NCI-H146 treated with DMSO at 0.1 percent for 48 hours (cell line): Measurements from ENCODE around the gene DIPK1B.
"Not testable (repeated sequence)": the region's sequence is repeated elsewhere in the genome, so short reads cannot be mapped to it uniquely, and the experiment has no call there.

ENCODE experiments used
- DNase-seq: peaks from one replicate; lab custom pipeline; 2025; ENCODE audit not compliant: unreplicated experiment; lab: John Stamatoyannopoulos, UW

The DIPK1B gene

GRCh38 chr9:136697821-136698526 is 14.4 kb upstream of the DIPK1B start:
- DNase-seq, result no peak

DNA sequence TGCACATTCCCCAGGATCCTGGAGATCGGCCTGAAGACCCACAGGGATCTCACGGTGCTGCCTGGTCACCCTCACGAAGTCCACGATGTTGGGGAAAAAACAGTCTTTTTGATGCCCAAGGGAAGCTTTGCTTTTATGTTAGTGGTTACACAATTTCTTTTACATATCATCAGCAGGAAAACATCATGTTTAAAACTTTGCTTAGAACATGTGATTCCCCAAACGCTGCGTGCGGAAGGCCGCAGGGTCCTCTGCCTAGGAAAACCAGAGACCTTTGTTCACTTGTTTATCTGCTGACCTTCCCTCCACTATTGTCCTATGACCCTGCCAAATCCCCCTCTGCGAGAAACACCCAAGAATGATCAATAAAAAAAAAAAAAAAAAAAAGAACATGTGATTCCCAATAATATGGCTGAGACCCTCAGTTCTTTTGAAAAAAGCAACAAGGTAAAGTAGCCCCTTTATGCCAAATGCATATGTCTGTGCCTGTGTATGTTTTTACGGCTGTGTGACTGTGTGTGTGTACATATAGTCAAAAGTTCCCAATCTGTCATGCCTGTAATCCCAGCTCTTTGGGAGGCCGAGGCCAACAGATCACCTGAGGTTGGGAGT is 13.6 kb upstream of the DIPK1B start:
- no peak for DNase-seq

DNA sequence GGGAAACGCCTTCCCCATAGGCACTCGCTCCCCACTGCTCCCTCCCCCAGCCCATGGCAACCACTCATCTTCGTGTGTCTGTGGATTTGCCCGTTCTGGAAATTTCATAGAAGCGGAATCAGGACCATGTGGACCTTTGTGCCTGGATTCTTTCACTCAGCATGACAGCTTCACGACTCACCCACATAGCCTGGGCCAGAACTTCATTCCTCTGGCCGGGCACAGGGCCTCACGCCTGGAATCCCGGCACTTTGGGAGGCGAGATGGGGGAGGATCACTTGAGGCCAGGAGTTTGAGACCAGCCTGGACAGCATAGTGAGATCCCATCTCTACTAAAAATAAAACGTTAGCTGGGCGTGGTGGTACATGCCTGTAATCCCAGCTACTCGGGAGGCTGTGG is 12.1 kb upstream of the DIPK1B start:
- no peak for DNase-seq

GRCh38 chr9:136700959-136701667 is 11.3 kb upstream of the DIPK1B start:
- no peak for DNase-seq

GRCh38 chr9:136701668-136702053 is 10.7 kb upstream of the DIPK1B start:
- DNase-seq, result no peak

GRCh38 chr9:136703276-136703860 is 9.0 kb upstream of the DIPK1B start:
- DNase-seq, result no peak

- not testable (repeated sequence) for DNase-seq
Observed at GRCh38 chr9:136704741-136705140, 7.6 kb upstream of the DIPK1B start.

- no peak for DNase-seq
Observed at GRCh38 chr9:136705564-136705963, 6.8 kb upstream of the DIPK1B start.

DNA sequence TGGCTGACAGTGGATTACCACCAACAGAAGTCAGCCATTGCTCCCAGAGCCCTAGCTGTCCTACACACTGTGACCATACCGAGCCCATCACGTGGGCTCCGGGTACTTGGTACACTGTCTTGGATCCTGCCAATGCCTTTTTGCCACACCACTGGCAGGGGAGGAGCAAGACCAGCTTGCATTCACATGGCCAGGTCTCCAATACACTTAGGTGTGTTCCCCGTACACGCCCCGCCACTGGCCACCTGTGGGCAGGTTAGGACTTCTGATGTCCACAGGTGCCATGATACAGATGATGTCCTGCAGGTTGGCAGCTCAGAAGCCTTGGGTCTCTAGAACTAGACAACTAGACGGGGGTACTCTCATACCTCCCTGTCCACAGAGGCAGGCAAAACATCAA is 5.4 kb upstream of the DIPK1B start:
- no peak for DNase-seq

GRCh38 chr9:136707849-136708517 is 4.4 kb upstream of the DIPK1B start:
- no peak for DNase-seq

DNA sequence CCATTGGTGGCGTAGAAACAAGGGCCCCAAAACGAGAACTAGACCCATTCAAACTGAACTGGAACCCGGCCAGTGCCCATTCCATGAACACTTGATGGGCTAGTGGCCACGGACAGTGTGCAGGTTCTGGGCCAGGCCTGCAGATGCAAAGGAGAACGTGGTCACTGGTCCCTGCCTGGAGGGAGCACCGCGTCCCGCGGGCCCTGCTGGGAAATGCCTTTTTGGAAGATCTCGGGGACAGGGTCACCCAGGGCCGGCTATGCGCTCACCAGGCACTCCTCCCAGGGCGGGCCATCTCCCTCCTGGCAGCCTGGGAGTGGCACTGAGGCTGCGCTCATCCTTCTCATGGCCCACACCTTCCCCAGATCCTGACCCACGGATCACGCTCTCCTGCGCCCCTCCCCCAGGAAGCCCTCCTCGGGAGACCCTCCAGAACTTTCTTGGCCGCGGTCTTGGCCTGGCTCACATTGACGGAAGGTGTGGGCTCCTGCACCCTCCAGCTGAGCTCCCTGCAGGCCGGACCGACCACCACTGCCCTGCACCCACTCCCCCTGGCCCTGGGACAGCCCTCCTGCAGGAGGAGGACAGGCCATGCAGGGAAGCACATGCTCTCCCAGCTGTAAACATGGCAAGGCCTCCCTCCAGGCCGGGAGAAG is 2.8 kb upstream of the DIPK1B start:
- no peak for DNase-seq

DNA sequence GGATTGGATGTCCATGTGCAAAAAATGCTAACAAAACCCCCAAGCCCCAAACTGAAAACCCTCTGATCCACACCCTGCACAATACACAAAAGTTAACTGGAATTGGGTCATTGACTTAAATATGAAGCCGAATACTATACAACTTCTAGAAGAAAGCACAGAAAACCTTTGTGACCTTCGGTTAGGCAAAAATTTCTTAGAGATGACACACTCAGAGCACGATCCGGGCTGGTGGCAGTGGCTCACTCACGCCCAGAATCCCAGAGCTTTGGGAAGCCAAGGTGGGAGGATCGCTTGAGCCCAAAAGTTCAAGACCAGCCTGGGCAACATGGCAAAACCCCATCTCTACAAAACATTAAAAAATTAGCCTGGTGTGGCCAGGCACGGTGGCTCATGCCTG is 1.8 kb upstream of the DIPK1B start:
- DNase-seq, result no peak

- DNase-seq, result not testable (repeated sequence)
Observed at GRCh38 chr9:136711219-136711648, 1.1 kb upstream of the DIPK1B start.

GRCh38 chr9:136712690-136713544 is 545 bp downstream of the DIPK1B start:
- DNase-seq, result no peak

DNA sequence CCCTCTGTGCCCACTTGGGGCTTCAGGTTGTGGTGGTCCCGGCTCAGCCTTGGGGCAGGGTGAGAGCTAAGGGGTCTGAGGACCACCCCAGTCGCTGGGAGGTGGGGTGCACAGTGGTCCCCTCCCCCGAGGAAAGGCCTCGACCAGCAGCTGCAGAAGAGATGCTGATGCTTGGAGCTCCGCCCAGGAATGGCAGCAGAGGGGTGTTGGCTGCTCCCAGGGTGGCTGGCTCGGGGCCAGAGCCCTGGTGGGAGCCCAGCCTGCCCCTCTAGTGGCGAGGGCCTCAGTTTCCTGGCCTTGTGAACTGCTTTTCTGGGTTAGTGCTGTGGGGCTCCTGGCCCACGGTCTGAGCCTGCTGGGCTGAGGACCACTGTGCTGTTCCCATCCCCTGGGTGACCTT is 1.2 kb downstream of the DIPK1B start:
- no peak for DNase-seq

DNA sequence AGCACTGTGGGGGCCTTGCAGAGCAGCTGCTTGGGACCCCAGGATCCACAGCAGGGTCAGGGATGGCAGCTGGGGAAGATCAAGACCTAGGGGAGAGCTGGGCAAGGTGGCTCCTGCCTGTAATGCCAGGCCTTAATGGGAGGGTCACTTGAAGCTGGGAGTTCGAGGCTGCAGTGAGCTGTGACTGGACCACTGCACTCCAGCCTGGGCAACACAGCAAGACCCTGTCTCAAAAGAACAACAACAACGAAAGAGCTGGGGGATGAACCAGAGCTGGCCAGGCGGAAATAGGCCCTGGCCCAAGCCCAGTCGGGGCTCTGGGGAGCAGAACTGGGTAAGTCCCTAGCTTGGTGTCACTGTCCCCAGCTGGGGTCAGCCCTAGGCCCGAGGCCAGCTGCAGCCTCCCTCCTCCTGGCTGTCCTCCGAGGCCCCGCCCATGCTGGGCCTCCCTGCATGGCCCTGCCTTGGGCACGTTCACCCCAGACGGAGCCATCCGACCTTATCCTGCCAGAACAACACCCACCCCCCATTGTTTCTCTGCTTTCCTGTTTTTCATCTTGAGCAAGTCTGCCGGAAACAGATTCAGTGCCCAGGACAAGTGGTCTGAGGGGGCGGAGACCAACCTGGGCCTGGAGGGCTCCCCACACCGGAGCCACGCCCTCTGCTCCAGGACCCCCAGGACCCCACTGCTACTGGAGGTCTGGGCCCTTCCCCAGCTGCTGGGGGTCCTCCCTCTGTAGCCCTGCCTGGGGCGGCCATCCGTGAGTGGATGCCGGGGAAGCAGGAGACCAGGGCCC is 1.9 kb downstream of the DIPK1B start:
- no peak for DNase-seq

GRCh38 chr9:136714893-136715274 is 2.5 kb downstream of the DIPK1B start:
- DNase-seq, result no peak

- DNase-seq, result no peak
Observed at GRCh38 chr9:136717399-136717798, 5.0 kb downstream of the DIPK1B start.
